Keratinocyte (primary cell): Measurements from ENCODE around the gene PDE11A. TPM values are rescaled to one million over a fixed set of nuclear protein-coding genes. Genes with fewer than 3 reads are reported as not detected.

Experiments
- DNase-seq: peaks from one replicate; pipeline ENCODE4 v3.0.0-alpha.2; 2011; ENCODE audit warnings: low read depth, missing footprints, low spot score
- FAIRE-seq: peaks from 2 replicates; lab custom pipeline; 2011; peaks lifted over from hg19 to GRCh38; lab: Jason Lieb, UNC
- H2AFZ ChIP-seq: 2 replicates; pipeline ENCODE4 v1.6.0; 2012; ENCODE audit warnings: low read length, control low read depth, inconsistent platforms; ENCODE audit not compliant: control insufficient read depth
- H3K27ac ChIP-seq: 2 replicates; pipeline ENCODE4 v1.5.1; 2011; ENCODE audit warnings: low read length; ENCODE audit not compliant: control insufficient read depth, insufficient read depth
- H3K27me3 ChIP-seq: 3 replicates; pipeline ENCODE4 v1.6.0; 2011; ENCODE audit warnings: low read length; ENCODE audit not compliant: control insufficient read depth, insufficient read depth; ENCODE audit errors: extremely low read depth
- H3K36me3 ChIP-seq, 2 experiments: 2 replicates in 1 of 2; 3 replicates in 1 of 2; pipeline ENCODE4 v1.5.1; 2011; ENCODE audit warnings: low read length in 2 of 2, mild to moderate bottlenecking in 1 of 2; ENCODE audit not compliant: control insufficient read depth in 2 of 2, insufficient read depth in 2 of 2; ENCODE audit errors: extremely low read depth in 1 of 2
- H3K4me1 ChIP-seq: 3 replicates; pipeline ENCODE4 v1.5.1; 2011; ENCODE audit warnings: low read length; ENCODE audit not compliant: control insufficient read depth, insufficient read depth; ENCODE audit errors: extremely low read depth
- H3K4me2 ChIP-seq: 3 replicates; pipeline ENCODE4 v1.6.0; 2011; ENCODE audit warnings: low read depth, low read length; ENCODE audit not compliant: control insufficient read depth, insufficient read depth; ENCODE audit errors: extremely low read depth
- H3K4me3 ChIP-seq, 3 experiments: fragments of 200-600 bp in 1 of 3; sonication (generic) in 1 of 3; 2 replicates in 2 of 3; 3 replicates in 1 of 3; pipeline ENCODE4 v1.5.1; 2011 to 2016; ENCODE audit warnings: low read length in 3 of 3, mild to moderate bottlenecking in 3 of 3, control low read depth in 2 of 3, inconsistent platforms in 1 of 3, low read depth in 1 of 3, mixed read lengths in 1 of 3, mixed run types in 1 of 3, moderate library complexity in 1 of 3; ENCODE audit not compliant: control insufficient read depth in 2 of 3, insufficient read depth in 2 of 3; ENCODE audit errors: extremely low read depth in 1 of 3
- H3K79me2 ChIP-seq: 2 replicates; pipeline ENCODE4 v1.6.0; 2012; ENCODE audit warnings: low read length; ENCODE audit not compliant: control insufficient read depth, insufficient read depth
- H3K9ac ChIP-seq: 3 replicates; pipeline ENCODE4 v1.6.0; 2011; ENCODE audit warnings: low read length; ENCODE audit not compliant: control insufficient read depth, insufficient read depth; ENCODE audit errors: extremely low read depth
- H3K9me1 ChIP-seq: 3 replicates; pipeline ENCODE4 v1.6.0; 2011; ENCODE audit warnings: low read length; ENCODE audit not compliant: control insufficient read depth, insufficient read depth; ENCODE audit errors: extremely low read depth
- H3K9me3 ChIP-seq: 2 replicates; pipeline ENCODE4 v1.5.1; 2012; ENCODE audit warnings: low read depth, low read length; ENCODE audit not compliant: control insufficient read depth
- H4K20me1 ChIP-seq: 3 replicates; pipeline ENCODE4 v1.6.0; 2011; ENCODE audit warnings: low read length; ENCODE audit not compliant: control insufficient read depth, insufficient read depth; ENCODE audit errors: extremely low read depth
- EZH2 ChIP-seq: IDR thresholded peaks from one replicate; pipeline ENCODE4 v1.6.1; 2012; ENCODE audit warnings: inconsistent platforms, mild to moderate bottlenecking, low read length, moderate library complexity
- dilution Hi-C: fragments of 300-500 bp; cut with MboI; formaldehyde crosslinking; loops from one replicate; pipeline ENCODE4 v1.7.0; 2020; ENCODE audit warnings: low sequenced_read_pairs; ENCODE audit not compliant: extremely low pct_ligation_motif_present
- polyA plus RNA-seq, 5 experiments: library from polyadenylated mRNA; depleted of rRNA in 3 of 5; stranded (reverse) in 3 of 5; stranded (forward) in 1 of 5; unstranded in 1 of 5; fragments of >200 nt; gene quantifications; 1 replicate in 1 of 5; 2 replicates in 3 of 5; 3 replicates in 1 of 5; pipeline versions ENCODE4 v1.2.1 to v1.2.3, GENCODE V29; 2011 to 2012; ENCODE audit warnings: missing spikeins in 2 of 5, low read depth in 1 of 5, low replicate concordance in 1 of 5
- TF ChIP-seq, protein P1 (sequence below), 3 experiments: IDR thresholded peaks in 1 of 3; conservative IDR thresholded peaks in 1 of 3; optimal IDR thresholded peaks in 1 of 3; 2 replicates in 2 of 3; 3 replicates in 1 of 3; pipeline versions ENCODE3 to v1.5.1; 2011; ENCODE audit warnings: low read length in 3 of 3, mild to moderate bottlenecking in 3 of 3, moderate library complexity in 2 of 3, control low read depth in 1 of 3, inconsistent platforms in 1 of 3; ENCODE audit not compliant: insufficient read depth in 2 of 3; ENCODE audit errors: extremely low read depth in 1 of 3

Gene PDE11A
- polyA plus RNA-seq, 1 donor (not counting 4 experiments of a cell fraction or from before 2014, with no cell fraction given), result 0.01 TPM

GRCh38 chr2:177724398-177725287, 347.9 kb downstream of the PDE11A start:
- dilution Hi-C loops, result no loop called here
- peak; percentile 61 for FAIRE-seq
- H3K27me3 ChIP-seq, result no peaks in the 10 kb centered on the region
- no peak overlapping the region for H3K27ac ChIP-seq
- H3K9ac ChIP-seq, result no peak overlapping the region
- H3K9me3 ChIP-seq, result no peaks in the 10 kb centered on the region
- H3K4me1 ChIP-seq, result no peaks in the 10 kb centered on the region
- TF ChIP-seq, protein P1, sequence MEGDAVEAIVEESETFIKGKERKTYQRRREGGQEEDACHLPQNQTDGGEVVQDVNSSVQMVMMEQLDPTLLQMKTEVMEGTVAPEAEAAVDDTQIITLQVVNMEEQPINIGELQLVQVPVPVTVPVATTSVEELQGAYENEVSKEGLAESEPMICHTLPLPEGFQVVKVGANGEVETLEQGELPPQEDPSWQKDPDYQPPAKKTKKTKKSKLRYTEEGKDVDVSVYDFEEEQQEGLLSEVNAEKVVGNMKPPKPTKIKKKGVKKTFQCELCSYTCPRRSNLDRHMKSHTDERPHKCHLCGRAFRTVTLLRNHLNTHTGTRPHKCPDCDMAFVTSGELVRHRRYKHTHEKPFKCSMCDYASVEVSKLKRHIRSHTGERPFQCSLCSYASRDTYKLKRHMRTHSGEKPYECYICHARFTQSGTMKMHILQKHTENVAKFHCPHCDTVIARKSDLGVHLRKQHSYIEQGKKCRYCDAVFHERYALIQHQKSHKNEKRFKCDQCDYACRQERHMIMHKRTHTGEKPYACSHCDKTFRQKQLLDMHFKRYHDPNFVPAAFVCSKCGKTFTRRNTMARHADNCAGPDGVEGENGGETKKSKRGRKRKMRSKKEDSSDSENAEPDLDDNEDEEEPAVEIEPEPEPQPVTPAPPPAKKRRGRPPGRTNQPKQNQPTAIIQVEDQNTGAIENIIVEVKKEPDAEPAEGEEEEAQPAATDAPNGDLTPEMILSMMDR (optimal IDR thresholded peaks at IDR 0.05 in 1 of 3, IDR thresholded peaks at IDR 0.05 in 1 of 3, conservative IDR thresholded peaks at IDR 0.05 in 1 of 3; ENCODE audit: extremely low read depth in 1 of 3, insufficient read depth in 2 of 3, low read length in 3 of 3), result peak; percentile 80 to 92 (median 82)
- TF ChIP-seq EZH2, result no peak
- no peaks in the 10 kb centered on the region for H3K79me2 ChIP-seq
- H3K36me3 ChIP-seq, result no peaks in the 10 kb centered on the region
- H4K20me1 ChIP-seq, result no peaks in the 10 kb centered on the region
- H3K9me1 ChIP-seq, result no peaks in the 10 kb centered on the region
- no peak overlapping the region for H3K4me2 ChIP-seq
- DNase-seq, result no peak
- H2AFZ ChIP-seq, result no peak overlapping the region
- H3K4me3 ChIP-seq, result no peak overlapping the region

GRCh38 chr2:177723235-177723634, 349.3 kb downstream of the PDE11A start:
- no peaks in the 10 kb centered on the region for H3K27me3 ChIP-seq
- H3K79me2 ChIP-seq, result no peaks in the 10 kb centered on the region
- H4K20me1 ChIP-seq, result no peaks in the 10 kb centered on the region
- no peak overlapping the region for H3K9ac ChIP-seq
- H3K9me3 ChIP-seq, result no peaks in the 10 kb centered on the region
- TF ChIP-seq EZH2, result no peak
- no peaks in the 10 kb centered on the region for H3K9me1 ChIP-seq
- no peak overlapping the region for H3K4me3 ChIP-seq
- FAIRE-seq (no peak), DNase-seq (no peak)
- no peaks in the 10 kb centered on the region for H3K4me1 ChIP-seq
- H3K27ac ChIP-seq, result no peak overlapping the region
- no peaks in the 10 kb centered on the region for H3K36me3 ChIP-seq
- no peak overlapping the region for H3K4me2 ChIP-seq
- dilution Hi-C loops, result no loop called here
- H2AFZ ChIP-seq, result no peak overlapping the region
